Stimulated activated memory B cell treated with anti-CD40 and anti-IgM and Interleukin-4, amounts not matched to agents 10 μg/mL and 1 μg/mL and 100 μg/mL, for 72 hours (primary cell): ENCODE results near the gene SEC23B.

Experiments
- ATAC-seq: fragments of 150-1000 bp; cut with Tn5 transposase; 2 replicates; pipeline ENCODE4 v1.10.0; 2021
- H3K27ac Mint-ChIP-seq: one replicate; pipeline ENCODE4 v1.8.0; 2022; ENCODE audit warnings: mild to moderate bottlenecking, mixed read lengths
- H3K27me3 Mint-ChIP-seq: one replicate; pipeline ENCODE4 v1.8.0; 2022; ENCODE audit warnings: mixed read lengths
- H3K36me3 Mint-ChIP-seq: one replicate; pipeline ENCODE4 v1.8.0; 2022; ENCODE audit warnings: mixed read lengths
- H3K4me1 Mint-ChIP-seq: one replicate; pipeline ENCODE4 v1.8.0; 2022; ENCODE audit warnings: mixed read lengths
- H3K4me3 Mint-ChIP-seq: one replicate; pipeline ENCODE4 v1.8.0; 2022; ENCODE audit warnings: mild to moderate bottlenecking, moderate library complexity, mixed read lengths
- H3K9me3 Mint-ChIP-seq: one replicate; pipeline ENCODE4 v1.8.0; 2022; ENCODE audit warnings: mixed read lengths

SEC23B gene

GRCh38 chr20:18589941-18590674 is 82.4 kb downstream of the SEC23B start:
- Mint-ChIP-seq H3K4me1 (peaks cover 36% of the 10 kb centered on the region), H3K9me3 (no peaks in the 10 kb centered on the region), H3K4me3 (peak overlapping the region; percentile 8), H3K27ac (peak overlapping the region; percentile 73), H3K36me3 (peaks cover 6% of the 10 kb centered on the region), H3K27me3 (no peaks in the 10 kb centered on the region)
- ATAC-seq = no peak

GRCh38 chr20:18596270-18596669 is 88.5 kb downstream of the SEC23B start:
- Mint-ChIP-seq H3K36me3 (peaks cover 45% of the 10 kb centered on the region), H3K9me3 (no peaks in the 10 kb centered on the region), H3K4me1 (peaks cover 9% of the 10 kb centered on the region), H3K4me3 (no peak overlapping the region), H3K27ac (no peak overlapping the region), H3K27me3 (no peaks in the 10 kb centered on the region)
- ATAC-seq = no peak

GRCh38 chr20:18609741-18610140 is 102.0 kb downstream of the SEC23B start:
- Mint-ChIP-seq H3K4me3 (no peak overlapping the region), H3K36me3 (peaks cover 33% of the 10 kb centered on the region), H3K27me3 (no peaks in the 10 kb centered on the region), H3K4me1 (peaks cover 9% of the 10 kb centered on the region), H3K9me3 (no peaks in the 10 kb centered on the region), H3K27ac (no peak overlapping the region)
- no peak for ATAC-seq
